ENCODE data around the gene SH2D7.
"Not testable (repeated sequence)": the region's sequence is repeated elsewhere in the genome, so short reads cannot be mapped to it uniquely, and the experiment has no call there.

Gene SH2D7

DNA sequence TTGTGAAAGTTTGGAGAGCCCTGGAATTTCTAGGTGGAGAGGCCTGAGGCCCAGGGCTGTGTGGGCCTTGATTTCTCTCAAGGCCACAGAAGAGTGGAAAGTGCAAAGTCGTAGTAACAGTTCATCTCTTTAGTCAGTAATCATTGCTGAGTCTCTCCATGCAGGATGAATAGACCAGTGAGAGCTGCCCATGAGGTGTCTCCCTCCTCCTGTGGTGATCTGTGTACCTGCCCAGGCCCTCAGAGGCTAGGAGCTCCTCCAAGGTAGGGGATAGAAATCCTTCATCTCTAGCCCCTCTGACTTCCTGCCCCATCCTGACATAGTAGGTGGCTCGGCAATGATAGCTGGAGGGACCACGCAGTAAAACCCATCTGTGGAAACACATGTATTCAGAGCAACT is 50.0 kb downstream of the SH2D7 start:
- DNase-seq (ENCODE audit: low read depth in 2 of 2) = no peak

DNA sequence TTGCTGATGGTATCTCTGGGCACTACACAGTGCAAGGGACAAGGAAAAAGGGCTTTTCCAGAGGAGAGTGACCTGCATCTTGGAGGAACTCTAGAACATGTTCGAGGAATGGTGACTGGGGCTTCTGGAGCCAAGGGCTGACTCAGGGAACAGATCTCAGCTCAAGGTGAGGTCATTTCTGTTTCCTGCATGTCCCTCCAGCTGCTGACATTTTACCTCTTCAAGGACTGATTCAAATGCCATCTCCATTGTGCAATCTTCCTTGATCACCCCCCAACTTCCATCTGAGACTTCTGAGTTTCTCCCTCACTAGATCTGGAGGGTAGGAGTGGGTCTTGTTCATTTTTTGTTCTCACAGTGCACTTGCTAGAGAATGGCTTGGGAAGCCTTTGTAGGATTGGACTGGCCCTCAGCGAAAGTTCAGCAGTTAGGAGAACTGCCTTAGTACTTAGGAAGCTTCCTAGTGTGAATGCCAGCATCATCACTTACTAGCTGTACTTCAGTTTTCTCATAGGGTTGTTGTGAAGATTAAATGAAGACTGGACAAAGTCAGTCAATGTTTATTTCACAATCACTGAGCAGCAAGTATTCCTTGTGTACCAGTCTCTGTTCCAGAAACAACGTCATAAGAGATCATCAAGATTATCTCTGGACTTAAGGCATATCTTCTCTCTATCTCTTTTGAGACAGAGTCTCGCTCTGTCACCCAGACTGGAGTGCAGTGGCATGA is 54.2 kb downstream of the SH2D7 start:
- no peak for DNase-seq (ENCODE audit: low read depth in 2 of 2)

DNA sequence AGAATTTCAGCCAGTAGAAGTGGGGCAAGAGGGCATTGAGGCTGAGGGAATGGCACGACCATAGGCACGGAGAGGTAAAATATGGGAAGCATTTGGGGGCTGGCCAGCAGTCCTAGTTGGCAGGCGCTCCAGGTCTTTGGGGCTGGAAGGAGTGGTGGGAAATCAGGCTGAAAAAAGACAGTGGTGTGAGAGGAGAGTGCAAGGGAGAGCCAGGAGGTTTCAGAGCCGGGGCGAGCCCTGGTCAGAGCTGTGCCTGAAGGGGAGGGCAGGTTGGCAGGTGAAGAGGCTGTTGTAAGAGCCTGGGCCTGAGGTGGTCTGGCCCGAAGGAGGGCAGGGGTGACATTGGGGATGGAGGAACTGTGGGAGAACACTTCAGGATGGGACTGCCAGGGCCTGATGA is 55.2 kb downstream of the SH2D7 start:
- DNase-seq (ENCODE audit: low read depth in 2 of 2) = no peak

DNA sequence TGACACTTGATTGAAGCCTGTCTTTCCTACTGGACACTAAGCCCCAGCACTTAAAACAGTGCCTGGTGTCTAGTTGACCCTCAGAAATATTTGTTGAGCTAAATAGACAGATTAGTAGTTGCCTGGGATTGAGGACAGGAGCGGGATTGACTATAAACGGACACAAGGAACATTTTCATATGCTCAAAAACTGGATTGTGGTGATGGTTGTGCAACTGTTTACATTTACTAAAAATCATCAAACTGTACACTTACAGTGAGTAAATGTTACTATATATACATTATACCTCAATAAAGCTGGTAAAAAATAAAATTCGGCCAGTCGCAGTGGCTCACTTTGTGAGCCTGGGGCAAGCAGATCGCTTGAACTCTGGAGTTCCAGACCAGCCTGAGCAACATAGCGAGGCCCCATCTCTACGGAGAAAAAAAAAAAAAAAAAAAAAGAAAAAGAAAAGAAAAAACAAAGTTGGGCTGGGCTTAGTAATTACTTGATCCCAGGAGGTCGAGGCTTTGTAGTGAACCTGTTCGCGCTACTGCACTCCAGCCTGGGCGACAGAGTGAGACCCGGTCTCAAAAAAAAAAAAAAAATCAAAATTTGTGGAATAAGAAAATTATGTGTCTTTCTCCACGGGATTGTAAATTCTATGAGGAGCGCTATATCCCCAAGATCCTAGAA is 56.2 kb downstream of the SH2D7 start:
- DNase-seq (ENCODE audit: low read depth in 2 of 2) = no peak

DNA sequence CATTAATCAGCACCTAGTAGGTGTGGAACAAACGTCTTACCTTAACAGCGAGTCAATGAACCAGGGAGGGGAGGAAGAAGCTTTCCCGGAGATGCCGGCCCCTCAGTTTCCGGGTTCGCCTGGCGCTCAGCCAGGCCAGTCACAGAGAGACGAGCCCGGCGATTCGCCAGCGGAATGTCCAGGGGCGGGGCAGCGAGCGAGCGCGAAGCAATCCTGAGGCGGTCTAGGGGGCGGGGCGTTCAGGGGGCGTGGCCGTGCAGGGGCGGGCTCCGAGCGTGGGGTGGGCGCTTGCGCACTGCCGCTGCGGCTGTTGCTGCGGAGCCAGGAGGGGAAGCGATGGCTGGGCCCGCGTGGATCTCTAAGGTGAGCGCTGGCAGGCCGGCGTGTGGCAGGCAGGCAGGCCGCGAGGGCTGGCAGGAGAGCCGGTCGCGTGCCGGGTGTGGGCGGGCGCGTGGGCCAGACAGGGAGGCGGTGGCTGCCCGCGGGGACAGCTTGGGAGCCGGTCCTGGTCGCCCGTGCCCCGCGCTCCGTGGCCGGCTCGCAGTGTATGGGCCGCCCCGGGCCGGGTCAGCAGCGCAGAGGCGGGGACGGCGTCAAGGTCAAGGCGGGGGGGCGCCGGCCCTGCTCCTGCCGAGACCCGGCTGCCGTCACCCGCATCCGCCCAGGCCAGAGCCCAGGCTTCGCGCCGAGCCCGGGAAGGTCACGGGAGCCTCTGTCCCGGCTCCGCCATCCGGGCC is 56.9 kb downstream of the SH2D7 start, which contains the start of gene IDH3A:
Gene IDH3A (plus strand): TSS at position 295 of the 737 bp plus-strand sequence. CDS start 42 bp downstream, at position 337.
- DNase-seq (ENCODE audit: low read depth in 2 of 2) = peak; percentile 100

DNA sequence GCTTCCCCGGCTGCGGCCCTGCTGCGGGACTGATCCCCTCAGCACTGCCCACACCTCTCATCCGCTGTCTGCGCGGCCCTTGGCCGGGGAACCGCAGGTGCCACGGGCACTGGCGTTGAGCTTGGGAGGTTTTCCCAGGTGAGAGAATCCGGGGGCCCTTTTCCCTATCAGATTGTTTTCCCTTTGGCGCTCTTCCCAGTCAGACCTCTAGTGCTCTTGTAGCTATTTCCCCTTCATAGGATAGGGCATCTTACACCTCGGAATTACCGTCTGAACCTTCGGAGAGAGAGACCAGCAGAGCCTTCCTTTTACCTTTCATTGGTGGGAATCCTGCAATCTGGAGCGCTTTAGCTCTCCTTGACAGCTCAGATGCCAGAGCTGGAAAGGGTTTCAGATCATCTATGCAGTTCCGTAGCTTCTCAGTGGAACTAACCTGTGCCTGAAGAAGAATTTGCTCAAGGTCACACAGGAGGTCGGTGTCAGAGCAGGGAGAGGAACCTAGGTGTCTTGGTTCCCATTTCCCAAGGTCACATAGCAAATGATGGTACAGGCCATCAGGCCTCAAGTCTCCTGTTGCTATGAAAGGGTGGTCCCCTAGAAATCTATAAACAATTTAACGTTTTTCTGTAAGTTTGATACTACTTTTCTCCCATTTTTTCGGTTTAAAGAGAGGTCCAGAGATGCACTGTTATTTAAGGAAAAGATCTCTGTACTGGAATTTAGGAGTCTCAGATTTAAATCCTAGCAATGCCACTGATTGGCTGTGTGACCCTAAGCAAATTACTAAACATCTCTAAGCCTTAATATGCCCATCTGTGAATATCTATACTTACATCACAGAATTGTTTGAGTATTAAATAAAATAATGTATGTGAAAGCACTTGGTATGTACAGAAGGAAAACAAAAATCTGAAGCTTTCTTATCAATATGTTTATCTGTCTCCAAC is 57.7 kb downstream of the SH2D7 start:
- DNase-seq (ENCODE audit: low read depth in 2 of 2) = no peak

DNA sequence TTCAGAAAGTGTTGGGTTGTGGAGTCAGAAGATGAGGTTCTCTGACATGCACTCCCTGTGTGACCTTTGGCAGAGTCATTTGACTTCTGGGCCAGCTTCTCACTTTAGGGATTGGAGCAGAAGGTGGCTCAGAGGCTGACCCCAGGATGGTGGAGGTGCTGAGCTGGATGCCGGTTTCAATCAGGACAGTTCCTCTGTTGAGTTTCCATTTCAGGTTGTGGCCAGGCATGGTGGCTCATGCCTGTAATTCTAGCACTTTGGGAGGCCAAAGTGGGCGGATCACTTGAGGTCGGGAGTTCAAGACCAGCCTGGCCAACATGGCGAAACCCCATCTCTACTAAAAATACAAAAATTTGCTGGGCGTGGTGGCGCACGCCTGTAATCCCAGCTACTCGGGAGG is 58.7 kb downstream of the SH2D7 start:
- not testable (repeated sequence) for DNase-seq (ENCODE audit: low read depth in 2 of 2)
